HG02870 (cell line): ENCODE data around the gene BTG3.
A peak's percentile ranks its signal among the peaks of the same experiment; 100 is the strongest.

Experiments used
- ATAC-seq: cut with Tn5 transposase; IDR thresholded peaks from one replicate; pipeline ENCODE4 v1.9.1; 2021; ENCODE audit warnings: mild to moderate bottlenecking, moderate library complexity; ENCODE audit not compliant: unreplicated experiment

Gene BTG3, protein sequence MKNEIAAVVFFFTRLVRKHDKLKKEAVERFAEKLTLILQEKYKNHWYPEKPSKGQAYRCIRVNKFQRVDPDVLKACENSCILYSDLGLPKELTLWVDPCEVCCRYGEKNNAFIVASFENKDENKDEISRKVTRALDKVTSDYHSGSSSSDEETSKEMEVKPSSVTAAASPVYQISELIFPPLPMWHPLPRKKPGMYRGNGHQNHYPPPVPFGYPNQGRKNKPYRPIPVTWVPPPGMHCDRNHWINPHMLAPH

DNA sequence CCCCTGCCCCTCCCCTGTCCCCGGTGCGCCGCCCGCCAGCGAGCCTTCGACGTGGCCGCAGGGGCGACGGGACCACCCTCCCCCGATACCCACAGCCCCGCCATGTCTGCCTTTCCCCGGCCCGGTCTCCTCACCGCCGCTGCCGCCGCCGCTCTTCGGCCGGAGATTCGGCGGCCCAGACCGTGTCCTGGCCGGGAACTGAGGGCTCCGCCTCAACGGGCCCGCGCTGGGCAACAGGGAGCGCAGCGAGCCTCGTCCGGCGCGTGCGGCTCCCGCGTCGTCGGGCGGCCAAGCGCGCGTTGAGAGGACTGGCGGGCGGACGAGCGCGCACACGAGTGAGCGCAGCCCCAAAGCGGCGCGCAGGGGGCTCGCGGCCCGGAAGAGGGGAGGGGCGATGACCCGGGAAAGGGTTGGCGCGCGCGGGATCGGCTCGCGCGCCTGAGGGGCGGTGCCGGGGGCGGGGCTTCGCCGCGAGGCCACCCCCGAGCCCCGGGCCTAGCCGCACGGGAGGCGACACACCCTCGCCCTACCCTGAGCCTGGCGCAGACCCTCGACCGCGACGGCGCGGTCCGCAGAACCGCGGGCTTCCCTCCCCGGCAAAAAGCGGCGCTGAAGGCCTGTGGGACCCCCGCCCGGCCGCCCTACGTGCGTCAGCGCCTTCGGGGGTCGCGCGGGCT lies at the start of gene BTG3:
TSS of gene BTG3 (minus strand) at position 337 of the 677 bp plus-strand sequence. CDS start 3,757 bp downstream, outside the sequence.
- peak; percentile 63 for ATAC-seq

- no peak for ATAC-seq
Measured at GRCh38 chr21:17660862-17661261, 48.2 kb upstream of the BTG3 start.

DNA sequence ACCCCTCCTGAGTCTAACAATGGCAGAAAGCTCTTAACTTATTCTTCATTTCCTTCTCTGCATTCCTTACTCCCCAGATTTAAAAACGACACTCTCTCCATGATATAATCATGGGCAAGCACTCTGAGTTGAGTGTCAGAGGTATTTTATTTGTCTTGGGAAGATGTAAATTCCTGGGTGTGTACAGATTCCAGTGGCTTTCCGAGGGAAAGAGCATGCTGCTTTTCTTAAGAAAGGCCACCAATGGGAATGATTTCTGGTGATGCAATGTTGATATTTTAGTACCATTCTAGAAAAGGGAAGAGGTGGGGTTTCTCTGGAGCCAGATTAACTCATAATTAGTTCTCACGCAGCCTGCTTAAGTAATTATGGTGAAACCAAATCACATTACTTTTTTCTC lies 47.8 kb upstream of the BTG3 start:
- no peak for ATAC-seq

GRCh38 chr21:17658931-17659330 lies 46.2 kb upstream of the BTG3 start:
- no peak for ATAC-seq

DNA sequence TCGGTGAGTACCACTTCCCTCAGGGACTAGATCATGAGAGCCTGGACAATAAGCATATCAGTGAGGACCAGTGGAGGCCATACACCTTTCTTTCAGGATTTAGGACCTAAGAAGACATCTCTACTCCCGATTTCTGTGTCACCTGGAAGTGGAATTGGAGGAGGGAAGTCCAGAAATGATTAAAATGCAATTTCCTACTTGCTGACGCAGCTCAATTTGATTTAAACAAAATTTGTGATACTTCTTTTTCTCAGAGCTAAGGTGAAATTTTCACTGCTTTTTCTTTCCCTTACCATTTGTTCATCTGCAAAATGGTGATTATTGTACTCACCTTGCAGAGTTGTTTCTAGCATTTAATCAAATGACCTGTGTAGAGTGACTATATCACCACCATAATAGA lies 38.8 kb upstream of the BTG3 start:
- ATAC-seq = no peak

DNA sequence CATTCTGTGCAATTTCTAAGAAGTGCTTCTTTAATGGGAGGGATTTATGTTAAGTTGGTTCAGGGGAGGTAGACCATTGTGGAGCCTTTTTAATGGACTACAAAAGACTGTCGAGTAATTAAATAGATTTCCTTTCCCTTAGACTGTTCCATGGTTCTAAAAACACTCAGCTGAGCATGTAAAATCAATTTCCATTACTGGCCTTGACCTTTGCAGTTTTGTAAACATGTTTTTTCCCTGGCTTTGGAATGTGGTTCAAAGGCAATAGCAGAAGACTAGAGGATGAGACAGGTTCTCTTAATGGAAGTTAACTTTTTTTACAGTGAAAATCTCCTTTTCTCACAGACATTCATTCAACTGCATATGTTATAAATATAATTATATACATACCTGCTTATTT lies 37.6 kb upstream of the BTG3 start:
- ATAC-seq = no peak

- ATAC-seq = no peak
Measured at GRCh38 chr21:17646790-17647189, 34.1 kb upstream of the BTG3 start.

DNA sequence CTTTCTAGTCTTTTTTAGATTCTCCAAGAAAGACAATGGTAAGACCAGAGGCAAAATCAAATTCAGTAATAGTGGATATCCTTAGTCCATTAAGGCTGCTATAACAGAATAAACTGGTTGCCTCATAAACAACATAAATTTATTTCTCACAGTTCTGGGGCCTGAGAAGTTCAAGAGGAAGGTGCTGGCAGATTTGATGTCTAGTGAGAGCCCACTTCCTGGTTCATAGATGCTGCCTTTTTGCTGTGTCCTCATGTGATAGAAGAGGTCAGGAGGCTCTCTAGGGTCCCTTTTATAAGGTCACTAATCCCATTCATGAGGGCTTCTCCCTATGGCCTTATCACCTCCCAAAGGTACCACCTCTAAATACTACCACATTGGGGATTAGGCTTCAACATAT lies 31.5 kb upstream of the BTG3 start:
- ATAC-seq = no peak

DNA sequence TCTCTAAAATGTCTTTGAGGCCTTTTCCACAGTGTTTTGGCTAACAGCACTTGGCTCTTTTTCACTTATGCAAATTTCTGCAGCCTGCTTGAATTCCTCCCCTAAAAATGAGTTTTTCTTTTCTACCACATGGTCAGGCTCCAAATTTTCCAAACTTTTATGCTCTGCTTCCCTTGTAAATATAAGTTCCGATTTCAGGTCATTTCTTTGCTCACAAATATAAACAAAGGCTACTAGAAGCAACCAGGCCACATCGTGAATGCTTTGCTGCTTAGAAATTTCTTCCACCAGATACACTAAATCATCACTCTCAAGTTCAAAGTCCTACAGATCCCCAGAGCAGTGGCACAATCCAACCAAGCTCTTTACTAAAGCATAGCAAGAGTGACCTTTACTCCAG lies 28.1 kb upstream of the BTG3 start:
- no peak for ATAC-seq

DNA sequence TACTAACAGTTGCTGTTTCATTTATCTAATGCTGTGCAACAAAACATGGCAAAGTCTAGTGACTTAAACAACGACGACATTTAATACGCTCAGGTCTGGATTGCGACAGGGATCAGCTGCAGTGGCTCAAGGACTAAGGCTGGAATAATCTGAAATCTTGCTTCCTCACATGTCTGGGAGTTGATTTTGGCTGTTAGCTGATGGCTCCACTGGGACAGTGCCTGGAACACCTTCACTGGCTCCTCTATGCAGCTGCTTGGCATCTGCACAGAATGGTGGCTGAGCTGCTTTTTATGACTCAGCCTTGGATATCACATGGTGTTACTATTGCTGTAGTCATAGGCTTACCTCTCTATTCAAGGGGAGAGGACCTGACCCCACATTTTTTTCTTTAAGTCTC lies 24.0 kb upstream of the BTG3 start:
- ATAC-seq = no peak

DNA sequence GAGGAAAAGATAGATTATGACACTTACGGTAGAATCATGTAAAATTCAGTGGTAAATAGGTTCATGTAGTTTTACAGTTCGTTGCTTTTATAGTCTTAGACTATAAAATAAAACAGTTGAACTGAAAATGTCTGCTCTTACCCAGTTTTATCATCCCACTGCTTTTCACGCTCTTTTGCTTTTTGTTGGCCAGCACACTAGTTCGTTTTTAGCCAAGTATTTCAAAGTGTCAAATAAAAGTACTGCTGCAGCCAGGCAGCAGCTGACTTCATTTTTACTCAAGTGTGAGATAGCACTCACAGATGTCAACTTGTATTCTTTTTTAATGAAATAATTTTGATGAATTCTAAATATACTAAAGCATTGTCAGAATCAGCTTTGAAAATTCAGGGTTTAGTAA lies 18.5 kb upstream of the BTG3 start:
- ATAC-seq = no peak

GRCh38 chr21:17622018-17622417 lies 9.3 kb upstream of the BTG3 start:
- no peak for ATAC-seq

DNA sequence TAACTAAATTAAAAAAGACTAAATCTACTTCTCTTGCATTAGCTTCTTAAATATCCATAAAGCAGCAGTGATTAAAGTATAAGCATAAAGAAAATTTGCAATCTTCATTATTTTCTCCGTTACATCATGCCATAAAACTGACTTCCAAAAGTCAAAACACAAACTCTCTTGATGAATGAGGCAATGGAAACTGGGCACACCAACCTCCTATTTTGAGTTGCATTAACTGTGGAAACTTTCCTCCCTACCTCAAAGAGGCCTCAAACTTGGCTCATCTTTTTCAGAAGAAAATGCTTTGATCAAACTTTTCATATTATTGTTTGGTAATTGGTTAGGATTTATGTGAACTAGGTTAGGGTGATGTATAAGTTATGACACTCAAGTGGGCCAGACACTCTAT lies 4.1 kb upstream of the BTG3 start:
- no peak for ATAC-seq

DNA sequence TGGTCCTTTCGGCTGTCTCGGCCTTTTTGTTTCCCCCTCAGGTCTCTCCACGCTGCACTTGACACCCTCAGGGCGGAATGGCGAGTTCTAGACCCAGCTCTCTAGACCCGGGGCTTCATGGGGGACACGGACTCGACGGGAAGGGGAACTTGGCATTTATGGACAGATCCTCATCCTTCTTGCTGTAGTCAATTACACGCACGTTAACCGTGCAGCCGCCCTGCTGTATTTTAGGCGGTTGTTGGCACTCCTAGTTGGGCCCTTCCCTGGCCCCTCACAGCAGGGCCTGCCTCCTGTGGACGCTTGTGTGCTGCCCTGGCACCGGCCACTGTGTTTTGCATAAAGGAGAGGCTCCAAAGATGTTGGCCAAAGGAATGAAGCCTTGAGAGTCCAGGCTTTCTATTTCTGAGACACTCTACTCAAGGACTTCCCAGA lies 558 bp upstream of the BTG3 start:
- ATAC-seq = no peak

- peak; percentile 4 for ATAC-seq
Measured at GRCh38 chr21:17612023-17612564, 607 bp downstream of the BTG3 start.

DNA sequence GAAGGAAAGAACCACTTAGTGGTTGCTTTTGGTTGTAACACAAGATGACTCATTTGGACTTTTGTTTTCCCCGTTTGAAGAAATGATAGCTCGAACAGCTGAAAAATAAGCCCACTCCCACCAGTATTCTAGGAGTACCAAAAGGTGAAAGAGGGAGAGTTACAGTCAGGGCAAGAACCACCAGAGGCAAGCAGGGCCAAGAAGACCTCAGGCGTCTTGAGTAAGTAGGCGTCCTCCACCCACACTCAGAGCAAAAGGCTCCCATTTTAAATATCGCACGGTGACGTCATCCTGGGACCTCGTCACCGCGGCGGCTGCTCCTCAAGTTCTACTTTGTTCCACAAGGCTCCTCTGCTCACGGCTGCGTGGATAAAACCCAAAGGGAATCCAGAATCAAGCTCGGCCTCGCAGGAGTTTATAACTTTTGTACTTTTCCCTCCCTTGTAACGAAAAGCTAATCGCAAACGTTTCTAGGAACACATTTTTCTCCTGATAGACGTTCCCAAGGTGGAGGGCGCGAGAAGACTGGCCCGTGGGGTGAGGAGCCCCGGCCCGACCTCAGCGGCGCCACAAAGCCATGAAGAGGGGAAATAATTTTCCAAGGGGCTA lies 1.2 kb downstream of the BTG3 start:
- ATAC-seq = peak; percentile 64

GRCh38 chr21:17610911-17611310 lies 1.8 kb downstream of the BTG3 start:
- no peak for ATAC-seq

DNA sequence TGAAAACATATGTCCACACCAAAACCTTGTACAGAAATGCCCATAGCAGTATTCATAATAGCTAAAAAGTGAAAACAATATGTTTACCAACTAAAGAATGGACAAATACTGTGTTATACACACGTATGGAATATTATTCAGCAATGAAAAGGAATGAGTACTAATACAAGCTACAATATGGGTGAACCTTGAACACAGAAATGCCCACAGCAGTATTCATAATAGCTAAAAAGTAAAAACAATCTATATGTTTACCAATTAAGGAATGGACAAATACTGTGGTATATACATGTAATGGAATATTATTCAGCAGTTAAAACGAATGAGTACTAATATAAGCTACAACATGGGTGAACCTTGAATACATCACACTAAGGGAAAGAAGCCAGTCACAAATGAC lies 3.0 kb downstream of the BTG3 start:
- no peak for ATAC-seq

GRCh38 chr21:17607684-17608083 lies 5.0 kb downstream of the BTG3 start:
- no peak for ATAC-seq

- no peak for ATAC-seq
Measured at GRCh38 chr21:17602874-17603273, 9.8 kb downstream of the BTG3 start.

- ATAC-seq = peak; percentile 71
Measured at GRCh38 chr21:17598437-17598836, 14.3 kb downstream of the BTG3 start.

DNA sequence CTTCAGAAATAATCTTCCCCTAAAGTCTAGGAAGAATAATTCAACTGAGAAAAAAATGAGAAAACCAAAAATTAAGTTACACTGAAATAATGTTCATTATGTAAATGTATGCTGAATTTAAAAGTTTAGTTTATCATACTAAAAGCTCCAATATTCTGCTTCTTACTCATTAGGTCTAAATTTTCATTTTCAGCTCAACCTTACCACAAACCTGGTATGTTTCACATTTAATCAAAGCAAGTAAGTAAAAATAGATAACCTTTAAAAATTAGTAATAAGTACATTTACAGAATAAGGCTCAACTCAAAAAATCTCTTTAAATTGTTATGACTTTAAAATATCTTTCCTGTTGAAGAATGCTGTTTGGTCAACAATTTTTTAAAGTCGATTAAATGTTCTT lies 15.0 kb downstream of the BTG3 start:
- ATAC-seq = peak; percentile 74
